Endothelial cell (in vitro differentiated cells): ENCODE data around the gene MRPS10. TPM values are rescaled to one million over a fixed set of nuclear protein-coding genes. Genes with fewer than 3 reads are reported as not detected.

Source experiments
- DNase-seq: peaks from one replicate; pipeline ENCODE4 v3.0.0; 2021; ENCODE audit warnings: low spot score
- H3K27ac Mint-ChIP-seq: one replicate; pipeline ENCODE4 v1.8.0; 2021; ENCODE audit warnings: mixed read lengths, inconsistent platforms; ENCODE audit not compliant: unreplicated experiment
- H3K27me3 Mint-ChIP-seq: one replicate; pipeline ENCODE4 v1.8.0; 2021; ENCODE audit warnings: mild to moderate bottlenecking, moderate library complexity, mixed read lengths, inconsistent platforms; ENCODE audit not compliant: unreplicated experiment
- H3K36me3 Mint-ChIP-seq: one replicate; pipeline ENCODE4 v1.8.0; 2021; ENCODE audit warnings: mild to moderate bottlenecking, low read depth, mixed read lengths, inconsistent platforms; ENCODE audit not compliant: unreplicated experiment
- H3K4me1 Mint-ChIP-seq: one replicate; pipeline ENCODE4 v1.8.0; 2021; ENCODE audit warnings: mild to moderate bottlenecking, mixed read lengths, inconsistent platforms; ENCODE audit not compliant: unreplicated experiment
- H3K4me3 Mint-ChIP-seq: one replicate; pipeline ENCODE4 v1.8.0; 2021; ENCODE audit warnings: mild to moderate bottlenecking, mixed read lengths, inconsistent platforms; ENCODE audit not compliant: unreplicated experiment
- H3K9me3 Mint-ChIP-seq: one replicate; pipeline ENCODE4 v1.8.0; 2021; ENCODE audit warnings: mixed read lengths, inconsistent platforms; ENCODE audit not compliant: unreplicated experiment
- CTCF ChIP-seq: fragments of 200-600 bp; sonication (generic); IDR thresholded peaks from one replicate; pipeline ENCODE4 v1.5.0; 2021; ENCODE audit warnings: antibody characterized with exemption; ENCODE audit not compliant: unreplicated experiment
- total RNA-seq: library from RNA; stranded (reverse); fragmentation: NEBNext Ultra II Directional; extraction: Animal tissue kit (Norgen Biotek cat#: 25700); gene quantifications from one replicate; pipeline ENCODE4 v1.2.1, GENCODE V29; 2021; ENCODE audit not compliant: unreplicated experiment

The MRPS10 gene
- total RNA-seq, 1 donor from 2014 or later, result 21.9 TPM

- Mint-ChIP-seq H3K4me1 (no peaks in the 10 kb centered on the region), H3K9me3 (no peaks in the 10 kb centered on the region), H3K27ac (no peak overlapping the region), H3K36me3 (no peaks in the 10 kb centered on the region), H3K27me3 (peaks cover 3% of the 10 kb centered on the region), H3K4me3 (no peak overlapping the region)
- no peak for DNase-seq
- TF ChIP-seq CTCF, result no peak
These were observed 59.0 kb downstream of the MRPS10 start for GRCh38 chr6:42158631-42159030.

DNA sequence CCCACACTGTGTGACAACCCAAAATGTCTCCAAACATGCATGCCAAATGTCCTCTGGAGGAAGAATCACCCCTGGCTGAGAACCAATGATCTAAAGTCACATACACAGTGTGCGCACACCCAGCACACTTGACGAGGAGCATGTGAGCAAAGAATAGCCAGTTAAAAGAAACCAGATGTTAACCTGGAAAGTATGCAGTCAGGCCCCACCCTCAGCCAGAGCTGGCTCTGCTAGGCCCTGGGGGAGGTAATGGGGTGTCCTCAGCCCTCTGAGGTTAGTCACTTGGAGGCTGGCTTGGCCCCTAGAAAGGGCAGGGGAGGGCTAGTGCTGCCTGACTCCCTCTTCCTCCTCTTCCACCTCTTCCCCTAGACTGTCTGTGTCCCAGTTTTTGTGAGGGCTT, 59.6 kb downstream of the MRPS10 start:
- H3K27ac Mint-ChIP-seq, result no peak overlapping the region
- no peak for DNase-seq
- H3K4me3 Mint-ChIP-seq, result no peak overlapping the region
- H3K27me3 Mint-ChIP-seq, result peaks cover 3% of the 10 kb centered on the region
- TF ChIP-seq CTCF, result no peak
- H3K4me1 Mint-ChIP-seq, result no peaks in the 10 kb centered on the region
- no peaks in the 10 kb centered on the region for H3K9me3 Mint-ChIP-seq
- no peaks in the 10 kb centered on the region for H3K36me3 Mint-ChIP-seq

Other genes with a start within 250 kb of the MRPS10 start
- 21.9 TPM for gene TAF8, start 167.3 kb downstream of the MRPS10 start, total RNA-seq
- 0.87 TPM for gene C6orf132, start 75.2 kb downstream of the MRPS10 start, total RNA-seq
- 0.62 TPM for gene GUCA1A, start 44.5 kb downstream of the MRPS10 start, total RNA-seq
- gene GUCA1B, start 22.9 kb downstream of the MRPS10 start, total RNA-seq, result 0.64 TPM
- gene TRERF1, start 234.1 kb upstream of the MRPS10 start, total RNA-seq, result 8.7 TPM